GM19099 (cell line): ENCODE measurements around the gene CTNNA2.

Experiments
- POLR2A ChIP-seq: IDR thresholded peaks from 3 replicates; pipeline ENCODE4 v1.6.1; 2011; ENCODE audit warnings: low read depth; ENCODE audit not compliant: insufficient read length; ENCODE audit errors: extremely low read depth

Gene CTNNA2

DNA sequence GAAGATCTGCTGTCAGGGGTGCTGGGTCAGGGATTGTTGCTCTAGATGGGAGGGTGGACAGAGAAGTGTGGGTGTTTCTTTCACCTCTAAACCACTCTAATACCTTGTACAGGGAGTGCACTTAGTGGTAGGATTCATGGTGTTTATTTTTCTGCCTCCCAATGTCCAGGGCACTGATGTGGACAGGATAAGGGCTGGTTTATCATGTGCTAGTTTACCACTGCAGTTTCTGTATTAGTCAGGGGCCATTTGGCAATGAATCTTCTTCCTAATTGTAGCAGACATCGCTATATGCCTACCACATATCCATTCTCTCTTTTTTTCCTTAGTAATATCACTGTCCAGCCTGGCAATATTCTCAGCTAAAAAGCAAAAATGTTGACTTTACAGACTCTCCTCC lies 842.0 kb downstream of the CTNNA2 start:
- TF ChIP-seq POLR2A: no peak

DNA sequence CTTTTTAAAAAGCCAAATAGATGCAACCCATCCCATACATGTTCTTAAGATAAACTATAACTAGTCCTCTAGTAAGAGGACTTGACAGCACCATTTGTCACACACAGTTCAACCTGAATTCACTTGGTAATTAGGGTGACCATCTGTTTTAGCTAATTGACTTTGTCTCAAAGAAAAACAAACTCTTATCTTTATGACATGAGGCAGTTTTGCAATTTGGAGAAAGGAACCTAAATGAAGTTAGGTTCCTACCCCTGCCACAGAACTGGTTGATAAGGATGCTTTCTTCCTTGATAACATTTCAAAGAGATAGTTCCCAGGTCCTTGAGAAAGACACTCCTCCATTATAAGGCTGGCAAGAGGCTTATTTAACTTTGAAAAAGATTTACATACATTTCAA lies 849.1 kb downstream of the CTNNA2 start:
- no peak for TF ChIP-seq POLR2A

GRCh38 chr2:80363330-80363729 lies 850.5 kb downstream of the CTNNA2 start:
- no peak for TF ChIP-seq POLR2A

GRCh38 chr2:80363791-80364349 lies 851.0 kb downstream of the CTNNA2 start:
- TF ChIP-seq POLR2A: no peak

- no peak for TF ChIP-seq POLR2A
Measured at GRCh38 chr2:80364524-80365212, 851.8 kb downstream of the CTNNA2 start.

DNA sequence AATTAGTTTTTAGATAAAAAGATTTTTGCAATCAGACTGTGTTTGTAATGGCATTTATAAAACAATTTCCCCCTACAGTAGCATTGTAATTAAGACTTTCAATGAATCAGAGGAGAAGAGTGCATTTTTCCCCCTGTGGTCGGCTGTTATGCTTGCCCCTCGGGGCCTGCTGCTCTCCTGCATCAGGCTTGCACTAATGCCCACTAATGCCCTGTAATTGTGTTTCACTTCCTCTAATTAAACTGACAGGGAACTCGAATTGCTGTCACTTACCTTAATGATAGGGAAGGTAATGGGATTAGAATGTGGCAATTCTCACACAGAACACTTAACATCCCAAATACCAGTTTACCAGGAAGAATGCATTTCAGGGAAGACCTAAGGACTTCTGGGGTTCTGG lies 852.9 kb downstream of the CTNNA2 start:
- TF ChIP-seq POLR2A: no peak

GRCh38 chr2:80370375-80371009 lies 857.6 kb downstream of the CTNNA2 start:
- TF ChIP-seq POLR2A: no peak

DNA sequence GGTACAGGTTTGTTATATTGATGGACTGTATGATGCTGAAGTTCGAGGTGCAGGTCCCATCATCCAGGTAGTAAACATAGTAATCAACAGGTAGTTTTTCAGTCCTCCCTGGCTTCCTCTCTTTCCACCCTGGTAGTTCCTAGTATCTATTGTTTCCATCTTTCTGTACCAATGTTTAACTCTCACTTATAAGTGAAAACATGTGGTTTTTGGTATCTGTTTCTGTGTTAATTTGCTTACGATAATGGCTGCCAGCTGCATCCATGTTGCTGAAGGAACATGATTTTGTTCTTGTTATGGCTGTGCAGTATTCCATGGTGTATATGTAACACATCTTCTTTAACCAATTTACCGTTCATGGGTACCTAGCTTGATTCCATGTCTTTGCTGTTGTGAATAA lies 861.3 kb downstream of the CTNNA2 start:
- TF ChIP-seq POLR2A: no peak

GRCh38 chr2:80377071-80377470 lies 864.2 kb downstream of the CTNNA2 start:
- TF ChIP-seq POLR2A: no peak

GRCh38 chr2:80380736-80381135 lies 867.9 kb downstream of the CTNNA2 start:
- TF ChIP-seq POLR2A: no peak

GRCh38 chr2:80381666-80382065 lies 868.8 kb downstream of the CTNNA2 start:
- no peak for TF ChIP-seq POLR2A

DNA sequence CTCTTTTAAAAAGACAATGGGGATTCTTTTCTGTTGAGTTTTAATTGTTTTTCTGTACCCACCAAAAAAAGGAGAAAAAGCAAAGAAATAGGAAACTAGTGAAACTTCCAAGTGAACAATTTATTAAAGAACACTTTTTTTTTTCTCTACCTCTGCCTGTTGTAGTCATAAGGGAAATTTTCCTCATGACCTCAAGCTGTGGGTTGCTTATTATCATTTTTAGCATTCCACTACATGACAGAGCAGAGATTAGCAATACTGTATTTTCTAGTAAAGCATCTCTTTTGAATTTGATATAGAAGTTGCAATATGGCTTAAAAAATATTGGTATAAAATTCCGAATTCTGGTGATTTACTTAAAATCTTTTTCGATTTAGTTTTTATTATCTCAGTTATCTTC lies 879.6 kb downstream of the CTNNA2 start:
- no peak for TF ChIP-seq POLR2A

GRCh38 chr2:80393991-80394390 lies 881.1 kb downstream of the CTNNA2 start:
- TF ChIP-seq POLR2A: no peak

GRCh38 chr2:80395251-80395650 lies 882.4 kb downstream of the CTNNA2 start:
- no peak for TF ChIP-seq POLR2A

GRCh38 chr2:80396276-80396675 lies 883.4 kb downstream of the CTNNA2 start:
- TF ChIP-seq POLR2A: no peak

GRCh38 chr2:80403081-80403480 lies 890.2 kb downstream of the CTNNA2 start:
- no peak for TF ChIP-seq POLR2A
